ENCODE results near the gene SELENON. TPM values are rescaled to one million over a fixed set of nuclear protein-coding genes. Genes with fewer than 3 reads are reported as not detected.

Gene SELENON
- total and polyA plus RNA-seq, 2 of the 8 experiments (the other 6 are each of a cell fraction or from before 2014, with no cell fraction given) = 43.0 to 77.6 TPM

DNA sequence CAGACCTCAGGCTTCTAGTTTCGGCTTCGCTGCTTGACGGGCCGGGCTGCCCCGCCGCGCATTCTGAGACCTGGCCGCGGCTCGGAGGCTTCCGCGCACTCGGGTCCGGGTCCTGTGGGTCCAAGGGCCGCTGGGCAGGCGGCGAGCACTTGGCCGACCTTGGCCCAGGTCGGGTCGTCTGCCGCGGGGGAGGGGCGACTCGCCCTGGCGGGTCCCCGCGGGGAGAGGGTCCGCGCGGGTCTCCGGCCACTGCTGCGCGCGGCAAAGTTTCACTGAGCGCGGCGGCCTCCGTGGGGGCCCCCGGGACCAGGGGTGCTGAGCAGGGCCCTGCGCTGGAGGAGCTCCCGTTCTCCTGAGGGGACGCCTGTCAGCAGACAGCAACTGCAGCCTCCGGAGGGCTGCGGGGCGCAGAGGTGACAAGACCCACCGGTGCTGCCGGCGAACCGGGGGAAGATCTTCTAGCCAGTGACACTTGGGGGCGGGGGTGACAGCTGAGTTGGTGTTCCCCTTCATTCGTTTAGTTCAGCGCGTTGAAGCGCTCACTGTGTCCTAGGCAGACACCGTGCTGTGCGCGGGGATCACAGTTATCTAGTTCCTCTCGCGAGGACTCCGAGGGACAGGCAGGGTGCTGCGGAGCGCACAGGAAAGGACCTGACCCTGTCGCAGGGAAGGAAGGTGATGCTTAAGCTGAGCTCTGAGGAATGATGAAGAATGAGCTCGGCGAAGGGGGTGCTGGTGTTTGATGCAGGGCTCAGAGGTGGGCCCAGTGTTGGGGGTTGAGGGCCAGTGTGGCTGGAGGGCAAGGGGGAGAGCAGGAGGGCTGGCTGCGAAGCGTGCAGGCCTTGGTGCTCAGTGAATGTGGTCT, 20.5 kb downstream of the SELENON start (continued):
- TF ChIP-seq RBBP5 (IDR thresholded peaks at IDR 0.05; ENCODE audit: borderline replicate concordance, low read depth, low read length) = 0 out of 2 replicates have a peak, but pooled peaks have one; percentile 22
- no peak for TF ChIP-seq SP1 (IDR thresholded peaks at IDR 0.05; ENCODE audit: low read depth, low read length)
- no peak for TF ChIP-seq SP4 (IDR thresholded peaks at IDR 0.05; ENCODE audit: low read length)
- TF ChIP-seq POLR2A (IDR thresholded peaks at IDR 0.05; ENCODE audit: control extremely low read depth in 1 of 2, low read depth in 2 of 2, low read length in 2 of 2) = no peak
- no peak for TF ChIP-seq SRF (IDR thresholded peaks at IDR 0.05; ENCODE audit: low read depth, low read length)
- no peak; the same call in 1 of the 2 replicates for TF ChIP-seq PHF8 (conservative IDR thresholded peaks at IDR 0.05; ENCODE audit: low read depth, low read length)
- no peak for TF ChIP-seq TEAD4 (IDR thresholded peaks at IDR 0.05; ENCODE audit: low read depth, low read length)
- no peak for TF ChIP-seq JUND (IDR thresholded peaks at IDR 0.05; ENCODE audit: low read length)

All from H1 (cell line).